ENCODE measurements around the gene IL1RN. TPM values are rescaled to one million over a fixed set of nuclear protein-coding genes. Genes with fewer than 3 reads are reported as not detected.

The IL1RN gene
- total and polyA plus RNA-seq, 2 of the 13 experiments (the other 11 are each of a cell fraction or from before 2014, with no cell fraction given), result 21.2 to 101 TPM

DNA sequence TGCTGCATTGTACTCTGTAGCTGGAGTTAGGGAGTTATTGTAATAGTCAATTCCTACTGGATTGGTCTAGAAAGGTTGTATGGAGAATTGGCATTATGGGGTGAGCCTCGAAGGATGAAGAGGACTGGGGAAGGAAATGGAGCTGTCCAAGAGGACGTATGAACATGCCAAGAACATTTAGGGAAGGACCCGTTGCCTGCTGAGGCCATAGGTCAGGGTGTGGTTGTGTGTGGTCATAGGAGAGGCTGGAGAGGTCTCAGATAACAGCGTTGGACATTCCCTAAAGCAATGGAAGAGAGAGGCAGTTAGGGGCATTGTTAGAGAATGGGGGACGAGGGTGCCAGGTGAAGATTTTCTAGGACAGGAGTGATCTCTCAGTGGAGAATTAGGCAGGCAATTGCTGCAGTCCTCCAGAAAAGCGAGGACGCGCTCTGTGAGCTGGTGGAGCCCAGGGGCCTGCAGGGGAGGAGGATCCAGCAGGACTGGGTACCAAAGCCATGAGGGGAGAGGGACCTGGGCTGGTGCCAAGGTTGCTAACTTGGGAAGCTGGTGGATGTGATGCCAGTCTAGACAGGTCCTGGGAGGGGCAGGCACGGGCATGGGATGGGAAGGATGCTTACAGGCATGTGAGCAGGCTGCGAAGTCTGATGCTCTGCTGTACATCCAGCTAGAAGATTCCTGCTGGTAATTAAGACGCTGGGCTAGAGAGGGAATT lies 37.0 kb downstream of the IL1RN start:
- ATAC-seq (no peak; the same call in 1 of the 3 replicates), DNase-seq (ENCODE audit: low spot score) (no peak), FAIRE-seq (no peak)
- no peak overlapping the region for H3K27ac ChIP-seq (ENCODE audit: extremely low read length, insufficient read depth, low read length)
- CTCF ChIA-PET (ENCODE audit: low intra/inter-chr PET ratio, low total read pairs), result interaction anchor here (1.3 kb wide), 1 partner anchor 26 kb away, joined by 3 read pairs; no protein-coding TSS in a partner anchor
- POLR2A ChIA-PET, result interaction anchor here (0.8 to 5.0 kb wide), 15 partner anchors 7 to 119 kb away, joined by 3 to 103 read pairs (median 7); partner anchors contain the start of genes IL1RN and PSD4
- intact Hi-C loops (cut with micrococcal nuclease; ENCODE audit: unreplicated experiment), result no loop called here
- BruUV-seq (replicated peaks), result no TSS peak
- no peaks in the 10 kb centered on the region for H3K79me2 ChIP-seq (ENCODE audit: insufficient read depth, low read length)
- no peaks in the 10 kb centered on the region for H3K36me3 ChIP-seq (replicated peaks in 1 of 2; ENCODE audit: control insufficient read depth in 1 of 2, insufficient read depth in 2 of 2, low read length in 2 of 2)
- peak overlapping the region; percentile 77 for H3K4me2 ChIP-seq (ENCODE audit: low read depth, low read length)
- H3K9me3 ChIP-seq (ENCODE audit: low read length), result no peaks in the 10 kb centered on the region
- 41% methylated on average over 11 of the region's 11 CpGs for WGBS (ENCODE audit: low lambda C conversion rate)
- H4K20me1 ChIP-seq (ENCODE audit: insufficient read depth, low read length), result no peaks in the 10 kb centered on the region
- 0 out of 6 replicates have a peak overlapping the region, but pooled peaks of 1 of the 3 experiments have one; percentile 31 for H3K4me3 ChIP-seq (replicated peaks in 1 of 3; ENCODE audit: insufficient read depth in 1 of 3, low read depth in 2 of 3, low read length in 3 of 3)
- H3K27me3 ChIP-seq (ENCODE audit: control insufficient read depth in 1 of 2, insufficient read depth in 2 of 2, low read length in 2 of 2), result no peaks in the 10 kb centered on the region
- no peak overlapping the region for H3K9ac ChIP-seq (ENCODE audit: insufficient read depth, low read depth, low read length)
- in situ Hi-C loops (cut with HindIII; ENCODE audit: extremely low pct_ligation_motif_present, low pct_unique_long_range_greater_than_20kb), result no loop called here
- H3K4me1 ChIP-seq (ENCODE audit: insufficient read depth, low read length), result peaks cover 59% of the 10 kb centered on the region
- TF ChIP-seq ZNF619 (CRISPR knock-in tag; IDR thresholded peaks at IDR 0.05) (peak; percentile 71; the same call in 1 of the 2 replicates), ATF1 (CRISPR knock-in tag; IDR thresholded peaks at IDR 0.05) (peak; percentile 32; the same call in 1 of the 2 replicates), SMAD1 (CRISPR knock-in tag; IDR thresholded peaks at IDR 0.05; ENCODE audit: borderline replicate concordance, low read depth) (0 out of 2 replicates have a peak, but pooled peaks have one; percentile 40), MXD4 (CRISPR knock-in tag; IDR thresholded peaks at IDR 0.05) (0 out of 2 replicates have a peak, but pooled peaks have one; percentile 10), ZFP90 (CRISPR knock-in tag; IDR thresholded peaks at IDR 0.05; ENCODE audit: borderline replicate concordance) (0 out of 2 replicates have a peak, but pooled peaks have one; percentile 33), CCDC6 (CRISPR knock-in tag; IDR thresholded peaks at IDR 0.05) (no peak), ZNF350 (CRISPR knock-in tag; IDR thresholded peaks at IDR 0.05; ENCODE audit: borderline replicate concordance, low read depth) (peak; percentile 57; the same call in 1 of the 2 replicates), AKAP8 (CRISPR knock-in tag; IDR thresholded peaks at IDR 0.05) (0 out of 2 replicates have a peak, but pooled peaks have one; percentile 49), ZNF605 (CRISPR knock-in tag; IDR thresholded peaks at IDR 0.05) (peak; percentile 68; the same call in 1 of the 2 replicates), KLF11 (CRISPR knock-in tag; IDR thresholded peaks at IDR 0.05) (no peak), NONO (IDR thresholded peaks at IDR 0.05) (no peak), NONO (CRISPR knock-in tag; conservative IDR thresholded peaks at IDR 0.05) (0 out of 2 replicates have a peak, but pooled peaks have one; percentile 0), NFIB (CRISPR knock-in tag; IDR thresholded peaks at IDR 0.05; ENCODE audit: borderline replicate concordance) (no peak)
- TF ChIP-seq, protein P1, sequence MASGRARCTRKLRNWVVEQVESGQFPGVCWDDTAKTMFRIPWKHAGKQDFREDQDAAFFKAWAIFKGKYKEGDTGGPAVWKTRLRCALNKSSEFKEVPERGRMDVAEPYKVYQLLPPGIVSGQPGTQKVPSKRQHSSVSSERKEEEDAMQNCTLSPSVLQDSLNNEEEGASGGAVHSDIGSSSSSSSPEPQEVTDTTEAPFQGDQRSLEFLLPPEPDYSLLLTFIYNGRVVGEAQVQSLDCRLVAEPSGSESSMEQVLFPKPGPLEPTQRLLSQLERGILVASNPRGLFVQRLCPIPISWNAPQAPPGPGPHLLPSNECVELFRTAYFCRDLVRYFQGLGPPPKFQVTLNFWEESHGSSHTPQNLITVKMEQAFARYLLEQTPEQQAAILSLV (CRISPR knock-in tag; IDR thresholded peaks at IDR 0.05; ENCODE audit: borderline replicate concordance), result peak; percentile 75; the same call in 1 of the 2 replicates
- TF ChIP-seq, protein P2, sequence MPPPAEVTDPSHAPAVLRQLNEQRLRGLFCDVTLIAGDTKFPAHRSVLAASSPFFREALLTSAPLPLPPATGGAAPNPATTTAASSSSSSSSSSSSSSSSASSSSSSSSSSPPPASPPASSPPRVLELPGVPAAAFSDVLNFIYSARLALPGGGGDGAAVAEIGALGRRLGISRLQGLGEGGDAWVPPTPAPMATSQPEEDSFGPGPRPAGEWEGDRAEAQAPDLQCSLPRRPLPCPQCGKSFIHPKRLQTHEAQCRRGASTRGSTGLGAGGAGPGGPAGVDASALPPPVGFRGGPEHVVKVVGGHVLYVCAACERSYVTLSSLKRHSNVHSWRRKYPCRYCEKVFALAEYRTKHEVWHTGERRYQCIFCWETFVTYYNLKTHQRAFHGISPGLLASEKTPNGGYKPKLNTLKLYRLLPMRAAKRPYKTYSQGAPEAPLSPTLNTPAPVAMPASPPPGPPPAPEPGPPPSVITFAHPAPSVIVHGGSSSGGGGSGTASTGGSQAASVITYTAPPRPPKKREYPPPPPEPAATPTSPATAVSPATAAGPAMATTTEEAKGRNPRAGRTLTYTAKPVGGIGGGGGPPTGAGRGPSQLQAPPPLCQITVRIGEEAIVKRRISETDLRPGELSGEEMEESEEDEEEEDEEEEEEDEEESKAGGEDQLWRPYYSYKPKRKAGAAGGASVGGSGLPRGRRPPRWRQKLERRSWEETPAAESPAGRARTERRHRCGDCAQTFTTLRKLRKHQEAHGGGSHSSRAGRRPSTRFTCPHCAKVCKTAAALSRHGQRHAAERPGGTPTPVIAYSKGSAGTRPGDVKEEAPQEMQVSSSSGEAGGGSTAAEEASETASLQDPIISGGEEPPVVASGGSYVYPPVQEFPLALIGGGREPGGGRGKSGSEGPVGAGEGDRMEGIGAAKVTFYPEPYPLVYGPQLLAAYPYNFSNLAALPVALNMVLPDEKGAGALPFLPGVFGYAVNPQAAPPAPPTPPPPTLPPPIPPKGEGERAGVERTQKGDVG (CRISPR knock-in tag; IDR thresholded peaks at IDR 0.05; ENCODE audit: borderline replicate concordance), result peak; percentile 72; the same call in 1 of the 2 replicates
- H2AFZ ChIP-seq (ENCODE audit: low read length), result no peak overlapping the region
